ENCODE measurements around the gene KIAA2012. TPM values are rescaled to one million over a fixed set of nuclear protein-coding genes. Genes with fewer than 3 reads are reported as not detected.

Gene KIAA2012
- total and polyA plus RNA-seq, 4 donors, result under 0.01 to 0.61 (median 0.42) TPM

GRCh38 chr2:202049092-202049728 is 23.8 kb upstream of the KIAA2012 start:
- 95% methylated on average over 2 of the region's 2 CpGs for WGBS
- no peaks in the 10 kb centered on the region for H3K9me3 ChIP-seq (ENCODE audit: control insufficient read depth in 4 of 4, low read length in 3 of 4)
- DNase-seq (ENCODE audit: low spot score), result no peak
- H3K4me3 ChIP-seq (ENCODE audit: low read depth in 1 of 3, low read length in 3 of 3), result no peak overlapping the region
- H3K36me3 ChIP-seq (ENCODE audit: control insufficient read depth in 4 of 4, insufficient read depth in 3 of 4, low read depth in 1 of 4, low read length in 3 of 4), result no peaks in the 10 kb centered on the region
- TF ChIP-seq FOXA2 (IDR thresholded peaks at IDR 0.05) (no peak), CTCF (IDR thresholded peaks at IDR 0.05; ENCODE audit: low read depth, low read length, missing input control) (no peak), FOXA1 (IDR thresholded peaks at IDR 0.05) (no peak), GABPA (IDR thresholded peaks at IDR 0.05 in 1 of 2, conservative IDR thresholded peaks at IDR 0.05 in 1 of 2) (no peak), NR2F2 (IDR thresholded peaks at IDR 0.05) (no peak), JUND (IDR thresholded peaks at IDR 0.05) (no peak), RAD21 (IDR thresholded peaks at IDR 0.05) (no peak), ATF3 (IDR thresholded peaks at IDR 0.05) (no peak), HNF4A (conservative IDR thresholded peaks at IDR 0.05) (no peak), HNF4G (IDR thresholded peaks at IDR 0.05) (no peak), RXRA (IDR thresholded peaks at IDR 0.05) (no peak), YY1 (IDR thresholded peaks at IDR 0.05) (no peak), TAF1 (conservative IDR thresholded peaks at IDR 0.05) (no peak), ZBTB33 (IDR thresholded peaks at IDR 0.05) (no peak)
- H3K27ac ChIP-seq (ENCODE audit: low read depth in 1 of 2, low read length in 2 of 2), result no peak overlapping the region
- no peak overlapping the region for H3K9ac ChIP-seq (ENCODE audit: low read depth in 1 of 2, low read length in 2 of 2)
- H3K4me1 ChIP-seq (ENCODE audit: control insufficient read depth in 4 of 4, insufficient read depth in 4 of 4, low read length in 3 of 4), result no peaks in the 10 kb centered on the region
- H3K27me3 ChIP-seq (ENCODE audit: control insufficient read depth in 4 of 4, insufficient read depth in 4 of 4, low read length in 3 of 4), result peaks cover 0 to 3% (median 0%) of the 10 kb centered on the region in 4 donors

- no peak overlapping the region for H3K4me3 ChIP-seq (ENCODE audit: low read depth in 1 of 3, low read length in 3 of 3)
- TF ChIP-seq TAF1 (conservative IDR thresholded peaks at IDR 0.05) (no peak), SP1 (IDR thresholded peaks at IDR 0.05) (no peak), FOXA1 (IDR thresholded peaks at IDR 0.05) (no peak), MAX (IDR thresholded peaks at IDR 0.05) (no peak), HNF4A (conservative IDR thresholded peaks at IDR 0.05) (no peak)
- H3K27ac ChIP-seq (ENCODE audit: low read depth in 1 of 2, low read length in 2 of 2), result no peak overlapping the region
- peaks cover 0 to 3% (median under 1%) of the 10 kb centered on the region in 4 donors for H3K27me3 ChIP-seq (ENCODE audit: control insufficient read depth in 4 of 4, insufficient read depth in 4 of 4, low read length in 3 of 4)
- H3K36me3 ChIP-seq (ENCODE audit: control insufficient read depth in 4 of 4, insufficient read depth in 3 of 4, low read depth in 1 of 4, low read length in 3 of 4), result no peaks in the 10 kb centered on the region
- no peaks in the 10 kb centered on the region for H3K4me1 ChIP-seq (ENCODE audit: control insufficient read depth in 4 of 4, insufficient read depth in 4 of 4, low read length in 3 of 4)
- no peak overlapping the region for H3K9ac ChIP-seq (ENCODE audit: low read depth in 1 of 2, low read length in 2 of 2)
- no peak for DNase-seq (ENCODE audit: low spot score)
- no peaks in the 10 kb centered on the region for H3K9me3 ChIP-seq (ENCODE audit: control insufficient read depth in 4 of 4, low read length in 3 of 4)
- WGBS, result 97% methylated on average over 1 of the region's 1 CpG
These were observed 23.2 kb upstream of the KIAA2012 start for GRCh38 chr2:202049840-202050239.
